K562 (cell line): Measurements from ENCODE around the gene POMZP3. TPM values are rescaled to one million over a fixed set of nuclear protein-coding genes. Genes with fewer than 3 reads are reported as not detected.
"Not testable (repeated sequence)": the region's sequence is repeated elsewhere in the genome, so short reads cannot be mapped to it uniquely, and the experiment has no call there.

Experiments used
- ATAC-seq: fragments of 200-7000 bp; cut with Tn5 transposase; 3 replicates; pipeline ENCODE4 v1.9.1; 2020; ENCODE audit warnings: moderate library complexity
- BruUV-seq: library from RNA; stranded (reverse); fragments of 400-500 nt; replicated peaks from 2 replicates; lab custom pipeline; 2021; lab: Mats Ljungman, UMichigan
- CTCF ChIA-PET: fragments of 300-600 bp; formaldehyde crosslinking; extraction: SDS; loops from one replicate; lab custom pipeline; 2021; ENCODE audit warnings: low intra/inter-chr PET ratio; lab: Yijun Ruan, JAX
- POLR2A ChIA-PET: fragments of 300-600, 350-650 bp; sonication (Branson Sonifier 250); formaldehyde crosslinking; extraction: SDS; loops from one replicate; lab custom pipeline; 2021; ENCODE audit warnings: antibody characterized with exemption, inconsistent platforms; lab: Yijun Ruan, JAX
- DNase-seq, 4 experiments: peaks; one replicate each; pipeline versions ENCODE4 v3.0.0 to v3.0.0-alpha.2; 2011 to 2018; ENCODE audit warnings: low spot score in 3 of 4, mixed read lengths in 3 of 4; ENCODE audit errors: extremely low read depth in 1 of 4
- FAIRE-seq: peaks from 2 replicates; lab custom pipeline; 2011; peaks lifted over from hg19 to GRCh38; lab: Jason Lieb, UNC
- H2AFZ ChIP-seq: 2 replicates; pipeline ENCODE4 v1.6.0; 2011; ENCODE audit warnings: low read depth, low read length, control low read depth, inconsistent platforms
- H3K27ac ChIP-seq: fragments of 200-600 bp; 3 replicates; pipeline ENCODE4 v1.8.0; 2011; ENCODE audit warnings: low read depth, mild to moderate bottlenecking, control low read depth, inconsistent platforms, low read length, moderate library complexity, mixed read lengths; ENCODE audit errors: extremely low read depth
- H3K27me3 ChIP-seq, 2 experiments: fragments of 300-600 bp in 1 of 2; 2 replicates in 1 of 2; 3 replicates in 1 of 2; pipeline versions ENCODE4 v1.6.0 to v1.8.0; 2011; ENCODE audit warnings: inconsistent platforms in 2 of 2, low read length in 2 of 2, mild to moderate bottlenecking in 1 of 2, mixed read lengths in 1 of 2, moderate library complexity in 1 of 2; ENCODE audit not compliant: control insufficient read depth in 2 of 2, insufficient read depth in 2 of 2
- H3K36me3 ChIP-seq: fragments of 300-600 bp; 3 replicates; pipeline ENCODE4 v1.8.0; 2011; ENCODE audit warnings: mild to moderate bottlenecking, low read length, inconsistent platforms; ENCODE audit not compliant: control insufficient read depth, insufficient read depth
- H3K4me1 ChIP-seq, 2 experiments: fragments of 200-600 bp in 1 of 2; replicated peaks in 1 of 2; 2 replicates in 1 of 2; 3 replicates in 1 of 2; pipeline versions ENCODE4 v1.5.1 to v1.8.0; 2011; ENCODE audit warnings: inconsistent platforms in 2 of 2, low read length in 2 of 2, mild to moderate bottlenecking in 1 of 2, mixed read lengths in 1 of 2, moderate library complexity in 1 of 2; ENCODE audit not compliant: control insufficient read depth in 2 of 2, insufficient read depth in 2 of 2
- H3K4me2 ChIP-seq: 2 replicates; pipeline ENCODE4 v1.6.1; 2011; ENCODE audit warnings: low read length, control low read depth, inconsistent platforms, mixed read lengths; ENCODE audit not compliant: insufficient read depth
- H3K4me3 ChIP-seq: fragments of 200-600 bp; sonication (generic), shearing (Covaris generic); 2 replicates; pipeline ENCODE4 v1.5.1; 2016; ENCODE audit warnings: control low read depth, inconsistent platforms
- H3K79me2 ChIP-seq: fragments of 200-600 bp; 3 replicates; pipeline ENCODE4 v1.8.0; 2011; ENCODE audit warnings: low read length, inconsistent platforms; ENCODE audit not compliant: control insufficient read depth, insufficient read depth
- H3K9ac ChIP-seq, 2 experiments: 2 replicates each; pipeline versions ENCODE4 v1.6.0 to v1.6.1; 2011; ENCODE audit warnings: low read depth in 2 of 2, low read length in 2 of 2, control low read depth in 1 of 2, inconsistent platforms in 1 of 2, mild to moderate bottlenecking in 1 of 2, mixed read lengths in 1 of 2; ENCODE audit not compliant: insufficient read depth in 1 of 2
- H3K9me1 ChIP-seq: one replicate; pipeline ENCODE4 v1.6.0; 2011; ENCODE audit warnings: inconsistent platforms, mild to moderate bottlenecking, low read length, moderate library complexity; ENCODE audit not compliant: control insufficient read depth, insufficient read depth
- H3K9me3 ChIP-seq: replicated peaks from 2 replicates; pipeline ENCODE4 v1.5.1; 2011; ENCODE audit warnings: low read depth, low read length, inconsistent platforms; ENCODE audit not compliant: control insufficient read depth, insufficient read depth
- H4K20me1 ChIP-seq: replicated peaks from 2 replicates; pipeline ENCODE4 v1.6.1; 2011; ENCODE audit warnings: low read length, inconsistent platforms, mixed read lengths; ENCODE audit not compliant: control insufficient read depth, insufficient read depth
- ARID1B ChIP-seq: fragments of 450-650 bp; IDR thresholded peaks from 2 replicates; pipeline ENCODE4 v1.6.1; 2016; ENCODE audit warnings: antibody characterized with exemption, mild to moderate bottlenecking, inconsistent platforms
- CTBP1 ChIP-seq: fragments of 450-650 bp; IDR thresholded peaks from 2 replicates; pipeline ENCODE4 v1.6.1; 2016; ENCODE audit warnings: borderline replicate concordance
- GATA2 ChIP-seq: sonication (generic); formaldehyde crosslinking; IDR thresholded peaks from 2 replicates; pipeline ENCODE4 v1.4.0; 2020; ENCODE audit warnings: mild to moderate bottlenecking, missing genetic modification reagents
- SMARCA4 ChIP-seq: fragments of 450-650 bp; IDR thresholded peaks from 2 replicates; pipeline ENCODE4 v1.6.1; 2016
- SMARCE1 ChIP-seq: fragments of 450-650 bp; IDR thresholded peaks from 2 replicates; pipeline ENCODE4 v1.7.1; 2016; ENCODE audit warnings: mild to moderate bottlenecking
- SPI1 ChIP-seq: IDR thresholded peaks from 2 replicates; pipeline ENCODE4 v1.6.1; 2011; ENCODE audit warnings: low read depth, low read length, control low read depth, borderline replicate concordance
- TEAD4 ChIP-seq, 2 experiments: sonication (generic) in 1 of 2; formaldehyde crosslinking in 1 of 2; IDR thresholded peaks; 2 replicates each; pipeline versions ENCODE4 v1.6.1 to v1.8.0; 2012 to 2022; ENCODE audit warnings: borderline replicate concordance in 1 of 2, inconsistent platforms in 1 of 2, low read length in 1 of 2, mild to moderate bottlenecking in 1 of 2, missing genetic modification reagents in 1 of 2
- ZNF589 ChIP-seq: fragments of 200-800 bp; sonication (Bioruptor generic); IDR thresholded peaks from 2 replicates; pipeline ENCODE4 v1.6.1; 2016; ENCODE audit warnings: low read depth, missing genetic modification characterization, missing compliant biosample characterization
- WGBS: fragments of 100-300 bp; shearing (Covaris generic); methylation state at CpG from one replicate; pipeline ENCODE4 v1.1.6; 2016; ENCODE audit warnings: low coverage, mixed read lengths; ENCODE audit not compliant: insufficient coverage; ENCODE audit errors: missing lambda C conversion rate; 5-methylcytosine and 5-hydroxymethylcytosine counted together
- in situ Hi-C: fragments of 300-500 bp; cut with MboI; formaldehyde crosslinking; loops from 4 replicates; pipeline ENCODE4 v1.15.0; 2018; ENCODE audit warnings: inconsistent platforms, mixed read lengths
- intact Hi-C: fragments of 100-400 bp; cut with micrococcal nuclease; formaldehyde crosslinking; loops from 2 replicates; pipeline ENCODE4 v1.14.2; 2022
- polyA plus RNA-seq, 8 experiments: library from polyadenylated mRNA; depleted of rRNA in 4 of 8; stranded (reverse) in 5 of 8; unstranded in 3 of 8; fragments of >200 nt; fragmentation: Nextera tagmentation in 2 of 8; fragmentation: Illumina TruSeq in 1 of 8; extraction: Ambion mirVana in 2 of 8; extraction: Trizol in 1 of 8; gene quantifications; 2 replicates each; pipeline versions ENCODE4 v1.2.1 to v1.2.3, GENCODE V29; 2011 to 2014; ENCODE audit warnings: inconsistent platforms in 1 of 8, missing spikeins in 1 of 8
- total RNA-seq, 7 experiments: library from RNA; depleted of rRNA in 6 of 7; stranded (reverse); fragments of >200 nt in 6 of 7; fragmentation: Illumina TruSeq in 2 of 7; extraction: Trizol in 2 of 7; gene quantifications; 2 replicates each; pipeline versions ENCODE4 v1.2.1 to v1.2.3, GENCODE V29; 2011 to 2021; ENCODE audit warnings: low replicate concordance in 1 of 7

POMZP3 gene
- total and polyA plus RNA-seq, 9 of the 15 experiments (the other 6 are each of a cell fraction or from before 2014, with no cell fraction given): 2.3 to 15.8 (median 4.0) TPM

DNA sequence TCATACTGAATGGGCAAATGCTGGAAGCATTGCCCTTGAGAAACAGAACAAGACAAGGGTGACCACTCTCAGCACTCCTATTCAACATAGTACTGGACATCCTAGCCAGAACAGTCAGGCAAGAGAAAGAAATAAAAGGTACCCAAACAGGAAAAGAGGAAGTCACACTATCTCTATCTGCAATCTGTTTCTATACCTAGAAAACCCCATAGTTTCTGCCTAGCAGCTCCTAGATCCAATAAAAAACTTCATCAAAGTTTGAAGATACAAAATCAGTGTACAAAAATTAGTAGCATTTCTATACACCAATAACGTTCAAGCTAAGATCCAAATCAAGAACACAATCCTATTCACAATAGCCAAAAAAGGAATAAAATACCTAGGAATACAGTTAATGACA lies 29.8 kb downstream of the POMZP3 start:
- FAIRE-seq; in situ Hi-C loops; H3K27ac ChIP-seq; POLR2A ChIA-PET; BruUV-seq; H3K4me2 ChIP-seq; H3K4me1 ChIP-seq; H2AFZ ChIP-seq; H4K20me1 ChIP-seq; H3K27me3 ChIP-seq; H3K9me3 ChIP-seq; H3K4me3 ChIP-seq; intact Hi-C loops; H3K9ac ChIP-seq; H3K9me1 ChIP-seq; H3K79me2 ChIP-seq; CTCF ChIA-PET; H3K36me3 ChIP-seq; DNase-seq; TF ChIP-seq TEAD4 (CRISPR knock-in tag; IDR thresholded peaks at IDR 0.05; ENCODE audit: borderline replicate concordance): not testable (repeated sequence)
- TF ChIP-seq SMARCA4: peak; percentile 53; the same call in 1 of the 2 replicates
- peak; percentile 61; the same call in 1 of the 2 replicates for TF ChIP-seq ARID1B
- TF ChIP-seq CTBP1: peak; percentile 43
- peak; percentile 15; the same call in 1 of the 2 replicates for TF ChIP-seq TEAD4 (IDR thresholded peaks at IDR 0.05; ENCODE audit: low read length)
- TF ChIP-seq SMARCE1: peak; percentile 55; the same call in 1 of the 2 replicates
- TF ChIP-seq GATA2: peak; percentile 48; the same call in 1 of the 2 replicates
- peak; percentile 96 for TF ChIP-seq SPI1
- TF ChIP-seq ZNF589 (CRISPR knock-in tag): 0 out of 2 replicates have a peak, but pooled peaks have one; percentile 30
- 6% methylated on average over 1 of the region's 1 CpG for WGBS
- ATAC-seq: peak; percentile 52

DNA sequence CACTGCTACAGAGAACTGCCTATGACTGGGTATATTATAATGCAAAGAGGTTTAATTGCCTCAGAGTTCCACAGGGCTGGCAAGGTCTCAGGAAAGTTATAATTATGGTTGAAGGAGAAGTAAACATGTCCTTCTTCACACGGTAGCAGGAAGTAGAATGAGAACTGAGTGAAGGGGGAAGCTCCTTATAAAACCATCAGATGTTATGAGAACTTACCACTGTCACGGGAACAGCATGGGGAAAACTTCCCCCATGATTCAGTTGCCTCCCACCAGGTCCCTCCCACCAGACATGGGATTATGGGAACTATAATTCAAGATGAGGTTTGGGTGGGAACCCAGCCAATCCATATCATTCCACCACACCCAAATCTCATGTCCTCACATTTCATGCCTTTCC lies 34.4 kb downstream of the POMZP3 start:
- H3K9me3 ChIP-seq, BruUV-seq, H3K27me3 ChIP-seq, in situ Hi-C loops, H3K4me2 ChIP-seq, H3K4me1 ChIP-seq, H2AFZ ChIP-seq, H4K20me1 ChIP-seq, intact Hi-C loops, H3K27ac ChIP-seq, H3K9ac ChIP-seq, FAIRE-seq, CTCF ChIA-PET, DNase-seq, ATAC-seq, POLR2A ChIA-PET, H3K9me1 ChIP-seq, H3K4me3 ChIP-seq: not testable (repeated sequence)
- WGBS: 31% methylated on average over 2 of the region's 2 CpGs
- Histone ChIP-seq H3K79me2 (peaks cover 16% of the 10 kb centered on the region), H3K36me3 (peaks cover 21% of the 10 kb centered on the region; the same call in 2 of the 3 replicates)
